ENCODE measurements around the gene PRKD3. TPM values are rescaled to one million over a fixed set of nuclear protein-coding genes. Genes with fewer than 3 reads are reported as not detected.
"Not testable (repeated sequence)": the region's sequence is repeated elsewhere in the genome, so short reads cannot be mapped to it uniquely, and the experiment has no call there.

PRKD3 gene
- total RNA-seq, 1 experiment from 2014 or later, result 65.8 TPM

DNA sequence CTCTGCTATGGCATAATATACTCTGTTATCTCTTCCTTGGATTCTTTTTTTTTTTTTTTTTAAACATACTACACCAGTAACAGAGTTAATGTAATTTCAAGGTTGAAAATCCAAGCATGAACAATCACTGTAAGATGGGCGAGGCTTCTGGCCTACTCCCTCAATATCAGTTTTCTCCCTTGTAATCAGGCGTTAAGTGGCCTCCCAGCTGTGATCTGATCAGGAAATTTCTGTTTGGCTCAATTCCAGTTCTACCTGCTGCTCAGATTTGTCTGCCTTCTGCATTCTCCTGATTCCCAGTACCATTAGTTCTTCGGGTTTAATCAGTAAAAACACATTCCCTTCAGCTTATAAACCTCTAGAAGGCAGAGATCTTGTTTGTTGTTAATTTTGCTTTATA lies 18.6 kb downstream of the PRKD3 start:
- H3K36me3 ChIP-seq (replicated peaks; ENCODE audit: control insufficient read depth, insufficient read depth, low read length), result no peaks in the 10 kb centered on the region
- no peaks in the 10 kb centered on the region for H3K27me3 ChIP-seq (ENCODE audit: control insufficient read depth, insufficient read depth, low read length)
- H3K4me3 ChIP-seq (ENCODE audit: insufficient read depth, low read depth, low read length), result no peak overlapping the region
- no peak for DNase-seq

DNA sequence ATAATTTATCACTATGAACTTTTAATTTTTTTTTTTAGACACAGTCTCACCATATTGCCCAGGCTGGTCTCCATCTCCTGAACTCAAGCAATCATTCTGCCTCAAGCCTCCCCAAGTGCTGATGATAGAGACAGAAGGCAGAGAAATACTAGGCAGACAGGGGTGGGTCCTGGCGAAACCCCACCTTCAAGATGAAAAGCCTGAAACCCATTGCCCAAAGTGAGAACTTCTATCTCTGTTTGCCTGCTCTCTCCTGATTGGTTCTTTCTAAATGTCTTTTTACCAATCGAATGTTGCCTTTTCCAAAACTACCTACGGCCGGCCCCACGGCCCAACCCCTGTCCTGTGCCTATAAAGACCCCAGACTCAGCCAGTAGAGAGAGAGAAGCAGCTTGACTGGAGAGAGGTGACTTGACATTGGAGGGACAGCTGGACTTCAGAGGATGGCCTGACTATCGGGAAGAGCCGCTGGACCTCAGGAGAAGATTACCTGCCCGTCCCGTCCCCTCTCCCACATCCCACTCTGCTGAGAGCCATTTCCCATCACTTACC lies 21.9 kb downstream of the PRKD3 start:
- H3K4me3 ChIP-seq (ENCODE audit: insufficient read depth, low read depth, low read length), result no peak overlapping the region
- DNase-seq, result no peak
- no peaks in the 10 kb centered on the region for H3K36me3 ChIP-seq (replicated peaks; ENCODE audit: control insufficient read depth, insufficient read depth, low read length)
- no peaks in the 10 kb centered on the region for H3K27me3 ChIP-seq (ENCODE audit: control insufficient read depth, insufficient read depth, low read length)

DNA sequence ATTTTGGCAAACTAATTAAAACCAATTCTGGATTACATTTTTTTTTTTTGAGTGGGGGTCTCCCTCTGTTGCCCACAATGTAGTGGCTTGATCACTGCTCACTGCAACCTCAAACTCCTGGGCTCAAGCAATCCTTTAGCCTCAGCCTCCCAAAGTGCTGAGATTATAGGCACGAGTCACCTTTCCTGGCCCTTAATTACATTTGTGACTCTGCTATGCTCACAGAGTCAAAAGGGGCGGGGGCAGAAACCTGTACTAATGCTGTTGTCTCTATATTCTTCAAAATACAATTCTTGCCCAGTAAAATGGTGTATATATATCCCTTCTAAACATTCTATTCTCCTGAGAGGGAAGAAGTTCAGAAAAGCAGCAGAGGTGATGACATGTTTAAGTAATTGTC lies 23.2 kb downstream of the PRKD3 start:
- Histone ChIP-seq H3K36me3 (replicated peaks; ENCODE audit: control insufficient read depth, insufficient read depth, low read length) (no peaks in the 10 kb centered on the region), H3K4me3 (ENCODE audit: insufficient read depth, low read depth, low read length) (no peak overlapping the region)
- no peak for DNase-seq

DNA sequence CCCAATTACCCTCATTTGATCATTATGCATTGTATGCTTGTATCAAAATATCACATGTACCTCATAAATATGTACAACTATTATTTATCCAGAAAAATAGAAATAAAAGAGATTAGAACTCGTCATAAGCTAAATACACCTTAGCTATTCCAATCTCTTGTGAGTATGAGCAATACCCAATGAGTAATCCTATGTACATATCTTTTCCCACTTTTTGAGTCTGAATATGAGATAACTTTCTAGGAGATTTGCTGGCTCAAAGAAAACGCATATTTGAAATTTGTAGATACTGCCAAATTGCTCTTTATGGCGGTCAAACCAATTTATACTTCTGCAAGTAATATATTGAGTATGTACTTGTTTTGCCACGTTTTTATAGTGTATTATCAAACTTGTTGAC lies 24.1 kb downstream of the PRKD3 start:
- no peak for DNase-seq
- no peaks in the 10 kb centered on the region for H3K36me3 ChIP-seq (replicated peaks; ENCODE audit: control insufficient read depth, insufficient read depth, low read length)

More for the DNA sequence above, 23.2 kb downstream of the PRKD3 start:
- H3K27me3 ChIP-seq (ENCODE audit: control insufficient read depth, insufficient read depth, low read length), result no peaks in the 10 kb centered on the region

DNA sequence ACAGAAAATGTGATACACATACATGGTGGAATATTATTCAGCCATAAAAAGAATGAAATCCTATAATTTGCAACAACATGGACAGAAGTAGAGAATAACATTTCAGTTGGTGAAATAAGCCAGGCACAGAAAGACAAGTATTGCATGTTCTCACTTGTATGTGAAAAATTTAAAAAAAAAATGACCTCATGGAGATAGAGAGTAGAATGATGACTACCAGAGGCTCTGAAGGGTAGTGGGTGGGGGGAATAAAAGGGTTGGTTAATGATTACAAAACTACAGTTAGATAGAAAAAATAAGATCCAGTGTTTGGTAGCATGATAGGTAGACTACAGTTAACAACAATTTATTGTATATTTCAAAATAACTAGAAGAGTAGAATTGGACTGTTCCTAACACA lies 24.5 kb downstream of the PRKD3 start:
- no peak overlapping the region for H3K4me3 ChIP-seq (ENCODE audit: insufficient read depth, low read depth, low read length)
- no peak for DNase-seq
- H3K27me3 ChIP-seq (ENCODE audit: control insufficient read depth, insufficient read depth, low read length), result no peaks in the 10 kb centered on the region
- no peaks in the 10 kb centered on the region for H3K36me3 ChIP-seq (replicated peaks; ENCODE audit: control insufficient read depth, insufficient read depth, low read length)

More for the DNA sequence above, 24.1 kb downstream of the PRKD3 start:
- H3K27me3 ChIP-seq (ENCODE audit: control insufficient read depth, insufficient read depth, low read length), result no peaks in the 10 kb centered on the region
- no peak overlapping the region for H3K4me3 ChIP-seq (ENCODE audit: insufficient read depth, low read depth, low read length)

DNA sequence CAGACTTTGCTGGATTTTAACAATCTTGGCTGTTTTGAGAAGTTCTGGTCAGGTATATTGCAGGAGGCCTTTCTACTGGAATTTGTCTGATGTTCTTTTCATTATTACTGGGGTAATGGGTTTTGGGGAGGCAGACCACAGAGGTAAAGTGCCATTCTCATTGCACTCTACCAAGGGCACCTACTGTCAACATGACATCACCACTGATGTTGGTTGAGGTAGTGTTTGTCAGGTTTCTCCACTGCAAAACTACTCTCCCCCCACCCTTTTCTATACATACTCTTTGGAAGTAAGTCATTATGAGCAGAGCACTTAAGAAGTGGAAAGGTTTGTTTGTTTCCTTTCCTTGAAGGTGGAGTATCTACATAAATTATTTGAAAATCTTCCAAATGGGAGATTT lies 27.0 kb downstream of the PRKD3 start:
- H3K4me3 ChIP-seq (ENCODE audit: insufficient read depth, low read depth, low read length), result no peak overlapping the region
- H3K36me3 ChIP-seq (replicated peaks; ENCODE audit: control insufficient read depth, insufficient read depth, low read length), result no peaks in the 10 kb centered on the region

DNA sequence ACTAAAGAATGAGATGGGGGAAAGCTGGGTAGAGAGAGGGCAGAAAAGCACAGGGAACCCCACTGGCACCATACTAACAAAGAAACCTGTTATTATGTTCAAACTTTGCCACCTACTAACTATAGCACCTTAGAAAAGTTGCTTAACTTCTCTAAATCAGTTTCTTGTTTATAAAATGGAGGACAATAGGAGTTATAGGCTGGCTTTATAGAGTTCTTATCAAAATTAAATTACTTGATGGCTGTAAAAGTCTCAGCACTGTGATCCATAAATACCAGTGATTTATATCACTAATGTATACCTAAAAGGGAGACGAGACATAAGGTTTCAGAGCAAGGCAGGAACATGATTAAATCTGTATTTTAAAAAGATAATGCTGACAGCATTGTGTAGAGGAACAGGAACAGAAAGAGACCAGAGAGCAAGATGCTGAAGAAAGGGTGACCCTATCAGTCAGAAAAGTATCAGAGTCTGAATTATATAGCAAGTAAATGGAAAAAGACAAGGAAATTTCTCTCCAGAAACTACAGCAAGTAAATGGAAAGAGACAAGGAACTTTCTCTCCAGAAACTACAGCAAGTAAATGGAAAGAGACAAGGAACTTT lies 29.1 kb downstream of the PRKD3 start:
- no peak overlapping the region for H3K4me3 ChIP-seq (ENCODE audit: insufficient read depth, low read depth, low read length)
- peak; percentile 10 for DNase-seq
- no peaks in the 10 kb centered on the region for H3K27me3 ChIP-seq (ENCODE audit: control insufficient read depth, insufficient read depth, low read length)
- peaks cover 1% of the 10 kb centered on the region; the same call in 1 of the 2 replicates for H3K36me3 ChIP-seq (replicated peaks; ENCODE audit: control insufficient read depth, insufficient read depth, low read length)

More for the DNA sequence above, 27.0 kb downstream of the PRKD3 start:
- no peaks in the 10 kb centered on the region for H3K27me3 ChIP-seq (ENCODE audit: control insufficient read depth, insufficient read depth, low read length)
- DNase-seq, result no peak

DNA sequence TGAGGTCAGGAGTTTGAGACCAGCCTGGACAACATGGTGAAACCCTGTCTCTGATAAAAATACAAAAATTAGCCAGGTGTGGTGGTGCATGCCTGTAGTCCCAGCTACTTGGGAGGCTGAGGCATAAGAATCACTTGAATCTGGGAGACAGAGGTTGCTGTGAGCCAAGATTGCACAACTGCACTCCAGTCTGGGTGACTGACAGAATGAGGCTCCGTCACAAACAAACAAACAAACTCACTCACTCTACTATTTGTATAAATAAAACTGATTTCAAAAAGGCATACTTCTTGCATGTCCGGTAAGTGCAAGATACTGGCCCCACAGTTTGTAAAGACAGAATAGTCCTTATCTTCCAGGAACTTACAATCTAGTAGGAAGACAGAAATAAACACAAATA lies 29.8 kb downstream of the PRKD3 start:
- H3K4me3 ChIP-seq (ENCODE audit: insufficient read depth, low read depth, low read length); H3K27me3 ChIP-seq (ENCODE audit: control insufficient read depth, insufficient read depth, low read length); H3K36me3 ChIP-seq (replicated peaks; ENCODE audit: control insufficient read depth, insufficient read depth, low read length); DNase-seq: not testable (repeated sequence)

DNA sequence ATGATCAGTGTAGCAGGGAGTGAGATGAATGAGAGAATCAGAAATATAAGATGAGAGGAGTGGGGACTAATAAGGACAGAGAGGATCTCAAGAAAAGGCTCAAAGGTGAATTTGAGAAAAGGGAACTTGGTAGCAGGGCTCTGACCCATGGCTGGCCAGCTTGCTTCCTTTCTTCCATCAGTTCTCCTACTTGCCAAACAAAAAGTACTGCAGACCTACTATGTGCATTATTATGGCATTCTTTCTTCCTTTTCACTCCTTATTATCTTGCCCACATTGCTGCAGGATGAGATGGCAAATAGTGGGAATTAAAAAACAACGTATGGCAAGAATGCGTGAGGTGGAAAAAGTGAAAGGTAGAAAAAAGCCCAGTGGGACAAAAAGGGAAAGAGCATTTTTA lies 33.0 kb downstream of the PRKD3 start:
- no peak for DNase-seq
- H3K4me3 ChIP-seq (ENCODE audit: insufficient read depth, low read depth, low read length), result no peak overlapping the region
- H3K27me3 ChIP-seq (ENCODE audit: control insufficient read depth, insufficient read depth, low read length), result no peaks in the 10 kb centered on the region
- peaks cover 3% of the 10 kb centered on the region for H3K36me3 ChIP-seq (replicated peaks; ENCODE audit: control insufficient read depth, insufficient read depth, low read length)

DNA sequence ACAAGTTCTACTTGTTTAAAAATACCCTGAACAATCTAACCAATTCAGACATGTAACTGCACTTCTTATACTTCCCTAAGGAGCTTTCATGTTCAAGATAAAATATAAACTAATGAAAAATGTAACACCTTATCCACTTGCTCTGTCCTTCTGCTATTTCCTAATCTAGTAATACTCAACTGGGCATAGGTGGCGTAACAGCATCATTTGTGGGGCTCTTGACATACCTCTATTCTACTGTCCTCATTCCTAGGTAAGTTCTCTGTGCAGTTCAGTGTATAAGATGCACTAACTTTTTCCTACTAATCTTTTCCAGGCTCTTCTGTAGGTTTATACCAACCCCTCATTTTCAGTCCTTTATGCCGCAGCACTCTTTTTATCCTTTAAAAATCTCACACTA lies 36.7 kb downstream of the PRKD3 start:
- DNase-seq, result peak; percentile 12
- Histone ChIP-seq H3K27me3 (ENCODE audit: control insufficient read depth, insufficient read depth, low read length) (no peaks in the 10 kb centered on the region), H3K36me3 (replicated peaks; ENCODE audit: control insufficient read depth, insufficient read depth, low read length) (peaks cover 5% of the 10 kb centered on the region), H3K4me3 (ENCODE audit: insufficient read depth, low read depth, low read length) (no peak overlapping the region)

DNA sequence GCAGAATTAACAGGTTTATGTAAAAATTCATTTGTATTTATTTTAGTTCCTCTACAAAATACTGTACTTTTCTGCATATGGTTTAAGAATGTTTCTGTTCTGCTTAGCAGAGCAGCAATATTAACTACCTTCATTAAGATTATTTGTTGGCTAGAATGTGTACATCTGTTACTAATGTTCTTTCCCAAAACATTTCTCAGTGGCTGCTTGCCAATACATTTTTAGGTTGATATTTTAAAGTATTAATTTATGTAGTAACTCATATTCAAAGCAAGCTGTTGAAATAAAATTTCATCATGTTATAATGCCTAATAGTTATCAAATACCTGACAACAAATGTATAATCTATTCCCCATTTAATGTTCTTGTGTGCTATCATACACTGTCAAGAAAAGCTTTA lies 40.3 kb downstream of the PRKD3 start:
- peaks cover 9% of the 10 kb centered on the region for H3K36me3 ChIP-seq (replicated peaks; ENCODE audit: control insufficient read depth, insufficient read depth, low read length)
- DNase-seq, result no peak
- no peak overlapping the region for H3K4me3 ChIP-seq (ENCODE audit: insufficient read depth, low read depth, low read length)
- no peaks in the 10 kb centered on the region for H3K27me3 ChIP-seq (ENCODE audit: control insufficient read depth, insufficient read depth, low read length)

DNA sequence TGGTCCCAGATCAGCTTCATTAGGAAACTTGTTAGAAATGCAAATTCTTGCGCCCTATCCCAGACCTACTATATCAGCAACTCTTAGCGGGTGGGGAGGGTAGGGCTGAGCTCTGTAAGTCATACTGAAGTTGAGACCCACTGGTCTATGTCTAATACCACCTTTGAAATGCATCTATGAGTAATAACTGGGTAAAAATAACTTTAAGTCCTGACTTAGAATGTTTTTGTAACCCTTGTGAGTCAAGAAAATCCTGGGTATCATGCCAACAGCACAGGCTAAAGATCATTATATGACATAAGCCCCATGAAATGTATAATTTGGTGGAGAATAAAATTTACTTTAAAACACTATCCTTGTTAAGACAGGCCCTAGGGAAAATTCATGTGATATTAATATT lies 41.4 kb downstream of the PRKD3 start:
- DNase-seq, result no peak
- no peaks in the 10 kb centered on the region for H3K27me3 ChIP-seq (ENCODE audit: control insufficient read depth, insufficient read depth, low read length)
- peaks cover 9% of the 10 kb centered on the region for H3K36me3 ChIP-seq (replicated peaks; ENCODE audit: control insufficient read depth, insufficient read depth, low read length)
- no peak overlapping the region for H3K4me3 ChIP-seq (ENCODE audit: insufficient read depth, low read depth, low read length)

DNA sequence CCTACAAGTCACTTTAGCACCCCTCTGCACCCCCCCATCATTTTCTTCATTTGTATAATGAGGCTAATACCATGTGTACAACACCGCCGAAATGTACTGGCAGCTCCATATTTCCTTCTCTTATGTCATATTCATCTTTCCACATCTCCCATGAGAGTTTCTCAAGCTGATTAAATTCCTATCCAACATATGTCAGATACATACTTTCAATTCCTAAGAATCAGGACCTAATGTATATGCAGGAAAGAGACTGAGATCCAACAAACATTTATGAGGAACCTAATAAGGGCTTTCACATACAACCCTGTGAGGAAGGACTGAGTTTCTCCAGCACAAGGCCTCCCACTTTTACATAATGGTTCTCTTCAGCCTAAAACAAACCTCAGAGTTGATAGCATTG lies 41.9 kb downstream of the PRKD3 start:
- H3K36me3 ChIP-seq (replicated peaks; ENCODE audit: control insufficient read depth, insufficient read depth, low read length), result peaks cover 9% of the 10 kb centered on the region
- DNase-seq, result no peak
- H3K27me3 ChIP-seq (ENCODE audit: control insufficient read depth, insufficient read depth, low read length), result no peaks in the 10 kb centered on the region
- H3K4me3 ChIP-seq (ENCODE audit: insufficient read depth, low read depth, low read length), result no peak overlapping the region

DNA sequence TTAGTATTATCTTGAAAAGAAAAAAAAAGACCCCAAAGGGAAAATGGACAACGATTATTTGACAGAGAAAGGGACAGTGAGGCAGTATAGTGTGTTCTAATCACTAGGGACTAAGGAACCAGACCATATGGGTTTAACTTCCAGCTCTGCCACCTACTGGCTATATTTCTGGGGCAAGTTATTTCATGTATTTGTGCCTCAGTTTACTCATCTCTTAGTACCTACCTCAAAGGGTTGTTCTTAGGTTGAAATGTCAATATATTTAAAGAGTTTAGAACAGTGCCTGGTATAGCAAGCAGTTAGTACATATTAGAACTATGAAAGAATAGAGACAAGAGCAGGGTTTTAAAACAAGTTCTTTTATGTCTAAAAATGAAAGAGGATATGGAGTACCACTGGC lies 42.7 kb downstream of the PRKD3 start:
- H3K36me3 ChIP-seq (replicated peaks; ENCODE audit: control insufficient read depth, insufficient read depth, low read length), result peaks cover 8% of the 10 kb centered on the region
- H3K4me3 ChIP-seq (ENCODE audit: insufficient read depth, low read depth, low read length), result no peak overlapping the region
- H3K27me3 ChIP-seq (ENCODE audit: control insufficient read depth, insufficient read depth, low read length), result no peaks in the 10 kb centered on the region
- DNase-seq, result no peak

DNA sequence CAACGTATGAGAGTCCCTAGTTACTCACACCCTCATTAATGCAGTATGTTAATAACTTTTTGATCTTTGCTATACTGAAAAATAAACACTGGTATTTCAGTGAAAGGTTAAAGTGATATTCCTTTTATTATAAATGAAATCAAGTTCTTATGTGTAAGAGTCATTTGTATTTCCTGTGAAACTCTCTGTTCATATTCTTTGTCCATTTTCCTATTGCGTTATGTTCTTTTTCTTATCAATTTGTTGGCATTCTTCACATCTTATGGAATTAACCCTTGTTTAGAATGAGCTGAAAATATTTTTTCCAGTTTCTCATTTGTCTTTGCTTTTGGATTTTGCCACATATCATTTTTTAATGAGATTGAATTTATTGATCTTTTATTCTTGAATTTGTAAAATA lies 48.3 kb downstream of the PRKD3 start:
- no peaks in the 10 kb centered on the region for H3K27me3 ChIP-seq (ENCODE audit: control insufficient read depth, insufficient read depth, low read length)
- no peak for DNase-seq

More for the DNA sequence above, 48.3 kb downstream of the PRKD3 start:
- Histone ChIP-seq H3K36me3 (replicated peaks; ENCODE audit: control insufficient read depth, insufficient read depth, low read length) (peaks cover 3% of the 10 kb centered on the region), H3K4me3 (ENCODE audit: insufficient read depth, low read depth, low read length) (no peak overlapping the region)
